C4-2B (cell line): ENCODE measurements around the gene DNAJA3.

Experiments used
- ZFX ChIP-seq: fragments of 450-650 bp; IDR thresholded peaks from 2 replicates; pipeline ENCODE4 v1.6.1; 2017
- TF ChIP-seq, protein P1 (sequence below): fragments of 450-650 bp; conservative IDR thresholded peaks from 2 replicates; pipeline ENCODE4 v1.5.1; 2017; ENCODE audit warnings: mild to moderate bottlenecking

DNA sequence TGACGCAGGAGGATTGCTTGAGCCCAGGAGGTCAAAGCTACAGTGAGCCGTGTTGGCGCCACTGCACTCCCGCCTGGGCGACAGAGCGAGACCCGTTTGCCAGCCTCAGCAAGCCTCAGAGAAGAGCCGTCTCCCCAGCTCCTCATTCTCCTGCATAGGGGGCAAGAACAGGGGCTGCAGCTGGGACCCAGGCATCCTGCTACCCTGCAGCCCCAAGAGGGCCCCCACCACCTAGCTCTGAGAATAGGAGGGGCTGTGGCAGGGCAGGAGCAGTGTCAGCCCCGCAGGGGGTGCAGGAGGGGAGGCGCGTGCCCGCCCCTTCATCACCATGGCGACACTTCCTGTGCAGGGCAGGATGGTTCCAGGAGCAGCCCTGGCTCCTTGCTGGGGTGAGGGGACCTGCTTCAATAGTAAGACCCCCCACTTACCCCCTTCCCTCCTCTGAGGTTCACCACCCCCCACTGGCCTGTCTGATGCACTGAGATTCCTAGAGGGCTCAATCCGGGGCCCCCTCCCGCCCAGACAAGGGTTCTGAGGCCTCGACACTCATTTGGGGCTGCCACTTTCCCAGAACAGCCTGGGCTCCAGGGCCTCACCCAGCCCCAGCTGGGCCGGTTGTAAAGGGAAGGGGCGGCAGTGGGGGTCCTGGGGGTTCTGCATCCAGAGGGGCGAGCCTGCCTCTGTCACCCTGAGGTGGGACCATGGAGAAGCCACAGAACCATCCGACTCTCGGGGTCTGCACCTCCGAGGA, 33.9 kb upstream of the DNAJA3 start:
- TF ChIP-seq, protein P1, sequence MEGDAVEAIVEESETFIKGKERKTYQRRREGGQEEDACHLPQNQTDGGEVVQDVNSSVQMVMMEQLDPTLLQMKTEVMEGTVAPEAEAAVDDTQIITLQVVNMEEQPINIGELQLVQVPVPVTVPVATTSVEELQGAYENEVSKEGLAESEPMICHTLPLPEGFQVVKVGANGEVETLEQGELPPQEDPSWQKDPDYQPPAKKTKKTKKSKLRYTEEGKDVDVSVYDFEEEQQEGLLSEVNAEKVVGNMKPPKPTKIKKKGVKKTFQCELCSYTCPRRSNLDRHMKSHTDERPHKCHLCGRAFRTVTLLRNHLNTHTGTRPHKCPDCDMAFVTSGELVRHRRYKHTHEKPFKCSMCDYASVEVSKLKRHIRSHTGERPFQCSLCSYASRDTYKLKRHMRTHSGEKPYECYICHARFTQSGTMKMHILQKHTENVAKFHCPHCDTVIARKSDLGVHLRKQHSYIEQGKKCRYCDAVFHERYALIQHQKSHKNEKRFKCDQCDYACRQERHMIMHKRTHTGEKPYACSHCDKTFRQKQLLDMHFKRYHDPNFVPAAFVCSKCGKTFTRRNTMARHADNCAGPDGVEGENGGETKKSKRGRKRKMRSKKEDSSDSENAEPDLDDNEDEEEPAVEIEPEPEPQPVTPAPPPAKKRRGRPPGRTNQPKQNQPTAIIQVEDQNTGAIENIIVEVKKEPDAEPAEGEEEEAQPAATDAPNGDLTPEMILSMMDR: no peak
- TF ChIP-seq ZFX: no peak
